Iris pigment epithelial cell (primary cell): ENCODE data around the gene LYL1.

Experiments used
- DNase-seq: peaks from one replicate; pipeline ENCODE4 v3.0.0-alpha.2; 2011; ENCODE audit warnings: low read depth

The LYL1 gene

GRCh38 chr19:13055213-13056051, 47.2 kb downstream of the LYL1 start:
- peak; percentile 93 for DNase-seq

- no peak for DNase-seq
These were observed 47.9 kb downstream of the LYL1 start for GRCh38 chr19:13054626-13055212.

- peak; percentile 90 for DNase-seq
These were observed 48.7 kb downstream of the LYL1 start for GRCh38 chr19:13053761-13054625.

- DNase-seq, result no peak
These were observed 49.4 kb downstream of the LYL1 start for GRCh38 chr19:13053238-13053637.

GRCh38 chr19:13052447-13053175, 50.0 kb downstream of the LYL1 start:
- DNase-seq, result no peak

GRCh38 chr19:13051557-13052165, 51.0 kb downstream of the LYL1 start:
- DNase-seq, result peak; percentile 51

GRCh38 chr19:13050274-13050673, 52.4 kb downstream of the LYL1 start:
- no peak for DNase-seq
